A673 (cell line): ENCODE results near the gene SSTR4.

Experiments used
- EZH2 ChIP-seq: fragments of 200-600 bp; sonication (generic); IDR thresholded peaks from 2 replicates; pipeline ENCODE4 v1.6.1; 2017; ENCODE audit warnings: borderline replicate concordance, low read depth, mild to moderate bottlenecking, mixed read lengths, antibody characterized with exemption, low read length; ENCODE audit not compliant: poor library complexity, severe bottlenecking
- TF ChIP-seq, protein P1 (sequence below): fragments of 300-800, 200-600 bp; sonication (generic); conservative IDR thresholded peaks from 2 replicates; pipeline ENCODE4 v1.5.1; 2017; ENCODE audit warnings: low read depth, mild to moderate bottlenecking, antibody characterized with exemption, low read length, moderate library complexity, mixed read lengths

DNA sequence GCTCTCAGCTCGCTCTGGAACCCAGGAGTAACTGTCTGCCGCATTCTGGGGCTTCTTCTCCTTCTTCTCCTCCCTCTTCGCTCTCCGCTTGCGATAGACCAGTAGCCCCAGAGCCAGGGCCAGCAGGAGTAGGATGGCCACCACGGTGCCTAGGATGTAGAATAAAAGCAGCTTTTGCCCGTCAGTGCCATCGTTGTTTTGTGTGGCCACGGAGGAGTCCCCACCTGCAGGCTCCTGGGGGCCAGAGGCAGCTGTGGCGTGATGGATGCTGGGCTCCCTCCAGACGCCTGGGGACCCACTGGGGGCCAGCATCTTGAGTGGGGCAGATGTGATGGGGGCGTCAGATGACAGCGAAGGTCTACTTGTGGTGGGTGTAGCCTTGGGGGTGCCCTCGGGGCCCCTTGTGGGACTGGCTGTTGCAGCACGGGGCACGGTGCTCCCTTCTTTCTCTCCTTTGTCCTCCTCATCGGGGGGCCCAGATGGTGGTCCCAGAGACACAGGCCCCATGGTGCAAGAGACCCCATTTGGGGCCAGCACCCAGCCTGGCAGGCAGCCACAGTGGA, 49.3 kb downstream of the SSTR4 start:
- TF ChIP-seq, protein P1, sequence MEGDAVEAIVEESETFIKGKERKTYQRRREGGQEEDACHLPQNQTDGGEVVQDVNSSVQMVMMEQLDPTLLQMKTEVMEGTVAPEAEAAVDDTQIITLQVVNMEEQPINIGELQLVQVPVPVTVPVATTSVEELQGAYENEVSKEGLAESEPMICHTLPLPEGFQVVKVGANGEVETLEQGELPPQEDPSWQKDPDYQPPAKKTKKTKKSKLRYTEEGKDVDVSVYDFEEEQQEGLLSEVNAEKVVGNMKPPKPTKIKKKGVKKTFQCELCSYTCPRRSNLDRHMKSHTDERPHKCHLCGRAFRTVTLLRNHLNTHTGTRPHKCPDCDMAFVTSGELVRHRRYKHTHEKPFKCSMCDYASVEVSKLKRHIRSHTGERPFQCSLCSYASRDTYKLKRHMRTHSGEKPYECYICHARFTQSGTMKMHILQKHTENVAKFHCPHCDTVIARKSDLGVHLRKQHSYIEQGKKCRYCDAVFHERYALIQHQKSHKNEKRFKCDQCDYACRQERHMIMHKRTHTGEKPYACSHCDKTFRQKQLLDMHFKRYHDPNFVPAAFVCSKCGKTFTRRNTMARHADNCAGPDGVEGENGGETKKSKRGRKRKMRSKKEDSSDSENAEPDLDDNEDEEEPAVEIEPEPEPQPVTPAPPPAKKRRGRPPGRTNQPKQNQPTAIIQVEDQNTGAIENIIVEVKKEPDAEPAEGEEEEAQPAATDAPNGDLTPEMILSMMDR: no peak
- no peak for TF ChIP-seq EZH2
